ENCODE results near the gene ACSF2. TPM values are rescaled to one million over a fixed set of nuclear protein-coding genes. Genes with fewer than 3 reads are reported as not detected.

The ACSF2 gene
- total RNA-seq, 2 donors from 2014 or later = 12.4 to 13.6 TPM

DNA sequence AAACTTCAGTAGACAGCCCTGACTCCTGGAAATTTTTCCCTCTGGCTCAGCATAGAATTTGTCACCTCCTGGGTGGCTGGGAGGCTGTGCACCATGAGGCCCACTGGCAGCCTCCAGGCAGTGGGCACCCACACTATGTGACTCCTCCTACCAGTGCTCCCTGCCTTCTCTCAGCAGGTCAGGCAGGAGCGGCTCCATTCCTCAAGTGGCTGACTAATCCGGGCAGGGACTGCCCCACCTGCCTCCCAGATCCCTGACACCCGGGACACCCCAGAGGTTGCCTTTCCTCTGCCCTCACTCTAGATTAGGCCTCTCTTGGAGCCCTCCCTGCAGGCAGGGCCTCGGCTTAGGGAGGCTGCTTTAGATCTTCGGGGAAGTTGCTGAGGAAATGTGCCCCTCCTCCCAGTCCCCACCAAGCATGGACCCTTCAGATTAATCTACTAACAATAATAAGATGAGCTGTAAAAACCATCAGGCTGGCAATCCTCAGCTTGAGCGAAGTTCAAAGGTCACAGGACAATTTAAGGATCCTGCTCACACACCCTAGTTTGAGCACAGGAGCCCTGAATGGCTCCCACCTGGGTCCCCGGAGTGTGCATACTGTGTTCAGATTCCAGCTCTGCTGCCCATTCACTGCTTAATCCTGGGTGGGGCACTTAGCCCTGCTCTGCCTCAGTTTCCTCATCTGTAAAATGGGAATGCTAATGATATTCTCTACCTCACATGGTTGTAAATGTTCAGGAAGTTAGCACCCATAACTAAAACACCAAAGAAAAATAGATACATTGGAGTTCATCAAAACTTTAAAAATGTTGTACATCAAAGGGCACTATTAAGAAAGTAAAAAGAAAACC lies 72.2 kb downstream of the ACSF2 start:
- H3K27me3 Mint-ChIP-seq = no peaks in the 10 kb centered on the region
- no peaks in the 10 kb centered on the region for H3K36me3 Mint-ChIP-seq (ENCODE audit: low read depth)
- no peak overlapping the region for H3K27ac Mint-ChIP-seq
- H3K9me3 Mint-ChIP-seq = no peaks in the 10 kb centered on the region
- H3K4me1 Mint-ChIP-seq = no peaks in the 10 kb centered on the region
- no peak overlapping the region for H3K4me3 Mint-ChIP-seq
- ATAC-seq (replicated peaks) = no peak

DNA sequence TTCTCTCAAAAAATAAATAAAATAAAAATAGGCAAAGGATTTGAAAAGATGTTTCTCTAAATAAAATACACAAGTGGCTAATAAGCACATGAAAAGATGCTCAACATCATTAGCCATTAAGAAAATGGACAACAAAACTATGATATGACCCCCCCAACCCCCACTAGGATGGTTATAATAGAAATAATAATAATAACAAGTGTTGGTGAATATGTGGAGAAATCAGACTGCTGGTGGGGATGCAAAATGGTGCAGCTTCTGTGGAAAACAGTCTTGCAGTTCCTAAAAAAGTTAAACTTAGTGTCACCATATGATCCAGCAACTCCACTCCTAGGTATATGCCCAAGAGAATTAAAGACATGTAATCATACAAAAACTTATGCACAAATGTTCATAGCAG lies 73.3 kb downstream of the ACSF2 start:
- no peaks in the 10 kb centered on the region for H3K27me3 Mint-ChIP-seq
- no peaks in the 10 kb centered on the region for H3K9me3 Mint-ChIP-seq
- no peak for ATAC-seq (replicated peaks)

DNA sequence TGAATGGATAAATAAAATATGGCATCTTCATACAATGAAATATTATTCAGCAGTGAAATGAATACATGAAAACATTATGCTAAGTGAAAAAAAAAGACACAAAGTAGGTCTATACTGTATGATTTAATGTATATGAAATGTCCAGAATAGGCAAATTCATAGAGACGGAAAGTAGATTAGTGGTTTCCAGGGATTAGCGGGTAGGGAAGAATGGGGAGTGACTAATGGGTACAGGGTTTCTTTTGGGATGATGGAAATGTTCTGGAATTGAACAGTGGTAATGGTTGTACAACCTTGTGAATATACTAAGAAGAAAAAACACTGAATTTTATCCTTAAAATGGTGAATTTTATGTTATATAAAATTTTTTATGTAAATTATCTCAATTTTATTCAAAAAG lies 73.7 kb downstream of the ACSF2 start:
- Mint-ChIP-seq H3K36me3 (ENCODE audit: low read depth) (no peaks in the 10 kb centered on the region), H3K9me3 (no peaks in the 10 kb centered on the region), H3K27me3 (no peaks in the 10 kb centered on the region), H3K27ac (no peak overlapping the region), H3K4me3 (no peak overlapping the region), H3K4me1 (no peaks in the 10 kb centered on the region)
- ATAC-seq (replicated peaks) = no peak

More for the DNA sequence above, 73.3 kb downstream of the ACSF2 start:
- Mint-ChIP-seq H3K36me3 (ENCODE audit: low read depth) (no peaks in the 10 kb centered on the region), H3K4me3 (no peak overlapping the region), H3K27ac (no peak overlapping the region), H3K4me1 (no peaks in the 10 kb centered on the region)

DNA sequence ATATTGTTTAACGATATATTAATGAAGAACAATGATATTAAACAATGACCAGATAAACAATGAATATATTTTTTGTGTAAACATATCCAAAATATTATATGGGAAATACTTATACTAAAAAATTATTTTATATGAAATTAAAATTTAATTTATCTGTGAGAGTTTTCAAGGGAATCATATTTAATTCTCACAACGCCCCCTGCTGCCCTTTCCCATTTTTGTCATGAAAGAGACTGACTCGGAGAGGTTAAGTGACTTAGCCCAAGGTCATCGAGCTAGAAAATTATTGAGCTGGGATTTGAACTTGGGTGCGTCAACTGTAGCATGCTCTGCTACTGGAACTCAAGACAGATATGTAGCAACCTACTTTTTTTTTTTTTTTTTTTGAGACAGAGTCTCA lies 75.0 kb downstream of the ACSF2 start:
- no peak overlapping the region for H3K4me3 Mint-ChIP-seq
- no peak overlapping the region for H3K27ac Mint-ChIP-seq
- H3K9me3 Mint-ChIP-seq = no peaks in the 10 kb centered on the region
- no peaks in the 10 kb centered on the region for H3K36me3 Mint-ChIP-seq (ENCODE audit: low read depth)
- H3K4me1 Mint-ChIP-seq = no peaks in the 10 kb centered on the region
- ATAC-seq (replicated peaks) = no peak
- no peaks in the 10 kb centered on the region for H3K27me3 Mint-ChIP-seq

DNA sequence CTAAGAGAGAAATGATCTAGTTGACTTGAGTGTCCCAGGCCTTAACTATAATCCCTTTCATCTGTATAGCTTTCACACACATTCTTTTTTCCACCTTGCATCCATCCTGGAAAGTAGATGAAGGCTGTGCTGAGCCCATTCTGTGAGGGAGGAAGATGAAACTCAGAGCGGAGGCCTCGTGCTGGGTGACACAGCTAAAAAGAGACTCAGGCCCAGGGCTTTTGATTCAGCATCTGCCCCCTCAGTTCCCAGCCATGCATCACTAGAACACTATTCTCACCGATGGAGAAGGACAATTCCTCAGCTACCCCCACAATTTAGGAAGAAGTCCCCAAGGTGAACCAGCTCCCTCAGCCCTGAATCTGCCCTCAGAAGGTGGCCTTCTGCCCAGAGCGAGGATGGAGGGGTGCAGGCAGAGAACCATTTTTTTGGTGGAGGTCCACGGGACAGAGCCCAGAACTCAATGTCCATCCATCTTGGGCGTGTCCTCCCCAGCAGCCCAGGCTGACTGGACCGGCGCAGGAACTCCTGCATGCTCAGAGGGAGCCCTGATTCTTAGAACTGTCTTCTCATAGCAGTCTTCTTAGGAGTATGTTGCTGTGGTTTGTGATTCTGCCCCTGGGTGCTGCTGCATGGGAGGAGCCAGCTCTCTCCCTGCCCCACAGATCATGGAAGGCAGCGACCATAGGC lies 76.4 kb downstream of the ACSF2 start:
- no peaks in the 10 kb centered on the region for H3K9me3 Mint-ChIP-seq
- H3K27ac Mint-ChIP-seq = no peak overlapping the region
- H3K36me3 Mint-ChIP-seq (ENCODE audit: low read depth) = no peaks in the 10 kb centered on the region
- H3K27me3 Mint-ChIP-seq = no peaks in the 10 kb centered on the region
- no peaks in the 10 kb centered on the region for H3K4me1 Mint-ChIP-seq
- peak; percentile 9 for ATAC-seq (replicated peaks)
- H3K4me3 Mint-ChIP-seq = no peak overlapping the region

DNA sequence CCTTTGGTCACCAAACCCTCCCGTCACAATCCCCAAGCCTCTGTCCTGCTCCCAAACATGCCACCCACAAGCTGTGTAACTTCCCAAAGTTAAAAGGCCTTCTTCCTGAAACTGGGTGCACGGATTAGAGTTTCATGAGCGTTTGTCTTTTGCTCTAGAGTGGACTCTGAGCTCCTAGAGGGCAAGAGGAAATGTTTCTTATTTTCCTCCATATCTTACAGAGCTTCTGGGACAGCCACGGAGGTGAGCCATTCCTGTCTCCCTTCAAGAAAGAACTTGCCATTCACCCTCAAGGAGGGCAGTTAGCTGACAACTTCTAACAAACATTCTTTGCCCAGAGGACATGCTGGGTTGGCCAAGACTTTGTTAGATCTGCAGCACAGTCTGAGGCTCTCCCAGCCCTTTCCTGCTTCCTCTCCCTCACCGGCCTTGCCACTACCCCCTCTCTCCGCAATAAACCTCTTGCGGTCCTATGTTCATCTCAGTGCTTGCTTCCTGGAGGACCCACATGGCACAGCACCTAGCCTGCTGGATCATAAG lies 79.6 kb downstream of the ACSF2 start:
- H3K4me1 Mint-ChIP-seq = no peaks in the 10 kb centered on the region
- no peak overlapping the region for H3K27ac Mint-ChIP-seq
- no peak for ATAC-seq (replicated peaks)
- no peaks in the 10 kb centered on the region for H3K27me3 Mint-ChIP-seq
- no peaks in the 10 kb centered on the region for H3K9me3 Mint-ChIP-seq
- H3K4me3 Mint-ChIP-seq = no peak overlapping the region
- H3K36me3 Mint-ChIP-seq (ENCODE audit: low read depth) = no peaks in the 10 kb centered on the region

DNA sequence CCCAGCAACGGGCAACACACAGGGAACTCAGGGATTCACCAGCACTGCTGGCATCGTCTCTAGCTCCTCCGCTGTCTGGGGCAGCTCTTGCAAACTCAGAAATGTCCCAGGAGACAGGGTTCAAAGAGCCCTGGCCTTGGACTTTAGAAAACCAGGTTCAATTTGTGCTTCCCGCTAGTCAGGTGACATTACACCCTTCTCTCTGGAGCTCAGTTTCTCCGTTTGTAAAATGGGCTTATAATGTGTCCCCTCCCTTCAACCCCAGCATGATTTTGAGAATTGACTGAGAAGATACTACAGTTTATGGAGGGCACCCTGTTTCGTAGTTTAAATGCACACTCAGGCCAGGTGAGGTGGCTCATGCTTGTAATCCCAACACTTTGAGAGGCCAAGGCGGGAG lies 80.3 kb downstream of the ACSF2 start:
- ATAC-seq (replicated peaks) = no peak
- Mint-ChIP-seq H3K9me3 (no peaks in the 10 kb centered on the region), H3K27ac (no peak overlapping the region), H3K36me3 (ENCODE audit: low read depth) (no peaks in the 10 kb centered on the region), H3K4me3 (no peak overlapping the region), H3K4me1 (peaks cover 5% of the 10 kb centered on the region), H3K27me3 (no peaks in the 10 kb centered on the region)

DNA sequence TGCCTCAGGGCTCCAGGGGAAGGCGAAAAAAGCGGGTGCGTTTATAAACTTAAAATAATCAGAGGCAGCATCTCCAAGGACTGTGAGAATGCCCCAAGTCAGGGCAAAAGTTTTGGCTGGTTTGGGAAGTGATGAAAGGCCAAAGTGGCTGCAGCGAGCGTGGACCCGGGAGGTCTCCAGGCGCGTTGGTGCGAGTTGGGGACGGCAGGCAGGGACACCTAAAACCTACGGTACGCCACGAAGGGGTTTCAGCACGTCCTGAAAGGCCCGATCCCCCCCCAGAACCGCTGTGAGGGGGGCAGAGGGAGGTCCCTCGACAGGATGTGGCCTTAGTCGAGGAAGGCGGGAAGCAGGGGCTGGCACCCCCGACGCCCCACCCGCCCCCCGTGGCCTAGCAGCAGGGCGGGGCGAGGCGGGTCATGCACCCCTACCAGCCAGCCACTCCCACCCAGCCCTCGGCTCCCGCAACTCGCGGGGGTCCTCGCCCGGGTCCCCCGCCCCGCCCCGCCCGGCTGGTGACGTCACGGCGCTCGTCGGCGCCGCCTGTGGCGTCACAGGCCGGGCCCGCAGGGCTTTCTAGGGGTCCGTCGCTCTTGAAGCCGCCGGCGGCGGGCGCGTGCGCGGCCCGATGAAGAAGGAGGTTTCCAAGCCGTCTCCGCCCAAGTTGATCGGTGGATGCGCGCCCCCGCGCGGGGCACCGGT lies 82.0 kb downstream of the ACSF2 start, which contains the start of gene MYCBPAP:
TSS of gene MYCBPAP (plus strand) at position 569 of the 702 bp plus-strand sequence. CDS start 236 bp downstream, outside the sequence.
- ATAC-seq (replicated peaks) = peak; percentile 45
- peak within 1 kb of the TSS; percentile 83 for H3K4me3 Mint-ChIP-seq
- H3K4me1 Mint-ChIP-seq = peaks cover 12% of the 10 kb centered on the region
- H3K9me3 Mint-ChIP-seq = no peaks in the 10 kb centered on the region
- H3K27ac Mint-ChIP-seq = peak within 1 kb of the TSS; percentile 84
- no peaks in the 10 kb centered on the region for H3K27me3 Mint-ChIP-seq
- no peaks in the 10 kb centered on the region for H3K36me3 Mint-ChIP-seq (ENCODE audit: low read depth)

DNA sequence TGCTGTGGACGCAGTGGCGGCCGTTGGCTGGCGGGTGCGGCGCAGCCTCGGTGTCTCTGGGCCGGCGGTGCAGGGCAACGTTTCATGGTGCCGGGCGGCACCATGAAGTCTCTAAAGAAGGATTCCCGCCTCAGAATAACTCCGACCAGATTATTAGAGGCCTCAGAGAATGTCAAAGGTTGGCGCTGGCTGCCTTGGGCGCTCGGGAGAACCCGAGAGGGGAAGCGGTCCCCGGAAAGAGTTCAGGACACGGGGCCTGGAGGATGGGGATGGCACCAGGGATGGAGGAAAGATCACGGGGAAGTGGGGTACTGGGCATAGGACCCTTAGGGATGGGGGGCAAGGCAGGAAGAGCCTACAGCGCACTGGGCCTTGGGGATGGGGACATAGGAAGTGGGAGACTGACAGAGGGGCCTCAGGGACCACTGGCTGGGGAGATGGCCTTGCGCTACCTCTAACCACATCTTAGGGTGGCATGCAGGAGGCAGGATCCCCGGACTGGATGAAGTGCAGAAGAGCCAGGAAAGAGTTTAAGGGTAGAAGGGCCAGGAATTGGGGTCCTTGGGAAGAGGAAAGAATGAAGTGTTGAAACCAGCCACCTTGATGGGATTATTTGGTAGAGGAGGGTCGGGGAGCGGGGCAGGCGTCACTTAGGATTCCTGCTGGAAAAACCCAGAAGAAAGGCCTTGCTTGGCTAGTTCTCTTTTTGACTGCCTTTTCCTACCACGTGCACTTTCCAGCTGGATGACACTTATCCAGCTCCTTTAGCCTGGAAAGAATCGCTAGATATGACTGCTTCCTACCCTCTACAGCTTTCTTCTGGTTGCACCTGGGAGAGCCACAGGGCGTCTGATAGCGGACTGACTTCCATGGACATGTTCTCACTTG lies 82.8 kb downstream of the ACSF2 start:
- H3K27ac Mint-ChIP-seq = peak overlapping the region; percentile 60
- H3K36me3 Mint-ChIP-seq (ENCODE audit: low read depth) = no peaks in the 10 kb centered on the region
- ATAC-seq (replicated peaks) = no peak
- H3K4me1 Mint-ChIP-seq = peaks cover 12% of the 10 kb centered on the region
- H3K9me3 Mint-ChIP-seq = no peaks in the 10 kb centered on the region
- H3K27me3 Mint-ChIP-seq = no peaks in the 10 kb centered on the region
- H3K4me3 Mint-ChIP-seq = peak overlapping the region; percentile 83

DNA sequence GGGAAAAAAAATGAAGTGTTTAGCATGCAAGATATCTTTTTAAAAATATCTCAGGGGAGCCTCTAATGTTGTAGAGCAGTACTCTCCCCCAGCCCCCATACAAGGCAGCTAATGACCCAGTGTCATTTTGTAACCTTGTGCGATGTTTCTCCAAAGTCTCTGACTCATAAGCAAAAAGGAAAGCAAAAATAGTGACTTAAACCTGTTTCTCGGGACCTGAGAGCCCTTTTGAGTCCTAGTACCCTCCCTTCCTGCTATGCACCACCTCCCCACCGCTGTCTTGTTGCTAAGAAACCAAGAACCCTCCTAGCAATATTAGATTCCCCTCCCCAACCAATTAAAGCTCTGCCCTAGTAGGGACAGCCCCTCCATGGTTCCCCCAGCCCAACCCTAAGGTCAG lies 85.0 kb downstream of the ACSF2 start:
- no peaks in the 10 kb centered on the region for H3K36me3 Mint-ChIP-seq (ENCODE audit: low read depth)
- H3K4me1 Mint-ChIP-seq = peaks cover 12% of the 10 kb centered on the region
- no peaks in the 10 kb centered on the region for H3K27me3 Mint-ChIP-seq
- no peaks in the 10 kb centered on the region for H3K9me3 Mint-ChIP-seq
- peak overlapping the region; percentile 93 for H3K27ac Mint-ChIP-seq
- H3K4me3 Mint-ChIP-seq = peak overlapping the region; percentile 72
- ATAC-seq (replicated peaks) = peak; percentile 89

DNA sequence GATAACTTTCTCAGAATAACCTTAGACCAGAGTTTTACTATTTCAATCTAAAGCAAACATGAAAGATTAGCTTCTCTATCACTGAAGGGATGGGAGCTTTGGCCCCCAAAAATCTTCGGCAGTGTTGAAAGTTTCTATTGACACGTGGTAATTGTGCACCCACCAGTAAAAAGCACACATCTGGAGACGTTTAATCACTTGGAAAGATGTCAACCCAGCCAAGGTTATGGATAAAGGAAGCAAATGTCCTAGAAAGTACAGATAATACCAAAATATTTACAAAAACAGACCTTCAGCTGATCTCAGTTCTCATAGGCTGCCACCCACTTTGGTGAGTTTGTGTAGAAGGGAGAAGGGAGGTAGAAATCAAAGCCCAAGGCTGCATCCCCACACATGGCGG lies 87.5 kb downstream of the ACSF2 start:
- Mint-ChIP-seq H3K36me3 (ENCODE audit: low read depth) (no peaks in the 10 kb centered on the region), H3K4me3 (no peak overlapping the region), H3K9me3 (no peaks in the 10 kb centered on the region), H3K27ac (no peak overlapping the region), H3K4me1 (peaks cover 21% of the 10 kb centered on the region), H3K27me3 (no peaks in the 10 kb centered on the region)
- no peak for ATAC-seq (replicated peaks)

DNA sequence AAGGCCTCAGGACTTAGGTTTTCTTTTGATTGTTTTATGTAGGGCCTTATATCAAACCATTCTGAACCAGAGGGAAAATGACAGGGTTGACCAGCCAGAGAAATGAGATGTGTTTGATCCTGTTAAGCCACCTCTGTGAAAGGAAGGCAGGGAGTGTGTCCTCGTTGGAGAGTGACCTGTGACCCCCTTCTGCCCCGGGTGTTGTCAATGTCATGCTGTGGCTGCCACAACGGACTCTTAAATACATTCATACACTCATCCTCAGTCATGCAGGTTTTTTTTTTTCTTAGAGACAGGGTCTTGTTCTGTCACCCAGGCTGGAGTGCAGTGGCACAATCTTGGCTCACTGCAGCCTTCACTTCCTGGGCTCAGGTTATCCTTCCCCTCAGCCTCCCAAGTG lies 88.4 kb downstream of the ACSF2 start:
- Mint-ChIP-seq H3K27ac (no peak overlapping the region), H3K27me3 (no peaks in the 10 kb centered on the region), H3K4me3 (no peak overlapping the region), H3K9me3 (no peaks in the 10 kb centered on the region), H3K4me1 (peaks cover 21% of the 10 kb centered on the region), H3K36me3 (ENCODE audit: low read depth) (no peaks in the 10 kb centered on the region)
- no peak for ATAC-seq (replicated peaks)

DNA sequence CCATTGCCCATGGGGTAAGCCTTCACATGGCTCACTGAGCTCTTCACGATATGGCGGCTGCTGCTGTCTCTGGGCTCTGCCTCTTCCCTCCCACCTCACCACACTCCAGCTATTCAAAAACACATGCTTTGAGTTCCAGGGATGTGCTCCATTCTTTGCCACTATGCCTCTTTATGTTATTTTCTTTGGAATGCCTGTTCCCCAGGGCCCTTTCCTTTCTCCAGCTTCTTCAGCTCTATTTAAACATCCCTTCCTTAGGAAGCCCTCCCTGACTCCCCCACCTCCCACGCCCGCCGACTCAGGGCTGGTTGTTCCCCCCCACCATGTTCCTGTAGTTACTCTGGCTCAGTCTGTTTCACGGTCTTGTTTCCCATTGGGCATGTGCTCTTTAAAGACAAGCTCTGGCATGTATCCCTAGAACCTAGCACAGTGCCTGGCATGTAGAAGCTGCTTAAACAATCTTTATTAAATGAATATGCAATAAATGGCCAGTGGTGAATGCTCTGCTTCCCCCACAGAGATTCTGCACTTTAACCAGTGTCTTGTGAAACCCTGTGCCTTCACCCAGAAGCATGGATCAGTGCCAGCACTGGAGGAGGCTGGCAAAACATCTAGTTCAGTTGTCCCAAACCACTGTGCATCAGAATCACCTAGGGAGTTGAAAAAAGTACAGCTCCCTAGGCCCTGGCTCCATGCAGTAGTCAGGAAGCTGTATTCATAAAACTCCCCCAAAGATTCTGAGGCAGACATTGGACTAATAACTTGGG lies 89.1 kb downstream of the ACSF2 start:
- H3K4me1 Mint-ChIP-seq = peaks cover 21% of the 10 kb centered on the region
- H3K36me3 Mint-ChIP-seq (ENCODE audit: low read depth) = no peaks in the 10 kb centered on the region
- H3K9me3 Mint-ChIP-seq = no peaks in the 10 kb centered on the region
- no peak for ATAC-seq (replicated peaks)
- no peaks in the 10 kb centered on the region for H3K27me3 Mint-ChIP-seq
- H3K4me3 Mint-ChIP-seq = no peak overlapping the region
- no peak overlapping the region for H3K27ac Mint-ChIP-seq
